Activated CD8-positive, alpha-beta T cell treated with anti-CD3 and anti-CD28 coated beads for 36 hours (primary cell): ENCODE data around the gene SRMS. TPM values are rescaled to one million over a fixed set of nuclear protein-coding genes. Genes with fewer than 3 reads are reported as not detected.
A peak's percentile ranks its signal among the peaks of the same experiment; 100 is the strongest.

Experiments
- ATAC-seq: fragments of 200-7000 bp; cut with Tn5 transposase; one replicate; pipeline ENCODE4 v1.10.0; 2021; ENCODE audit warnings: mild to moderate bottlenecking, moderate library complexity
- CTCF ChIA-PET: fragments of 350-600 bp; sonication (Branson Sonifier 250); formaldehyde crosslinking; loops from one replicate; lab custom pipeline; 2021; ENCODE audit warnings: antibody characterized with exemption; lab: Charles Lee
- POLR2A ChIA-PET: fragments of 350-600 bp; sonication (Branson Sonifier 250); formaldehyde crosslinking; loops from one replicate; lab custom pipeline; 2021; ENCODE audit warnings: antibody characterized with exemption; lab: Charles Lee
- DNase-seq: peaks from one replicate; pipeline ENCODE4 v3.0.0-alpha.2; 2020
- H3K27ac Mint-ChIP-seq: one replicate; pipeline ENCODE4 v1.8.0; 2021; ENCODE audit warnings: mild to moderate bottlenecking, mixed read lengths
- H3K27me3 Mint-ChIP-seq: one replicate; pipeline ENCODE4 v1.8.0; 2021; ENCODE audit warnings: mixed read lengths
- H3K36me3 Mint-ChIP-seq: one replicate; pipeline ENCODE4 v1.8.0; 2021; ENCODE audit warnings: low read depth, mixed read lengths
- H3K4me1 Mint-ChIP-seq: one replicate; pipeline ENCODE4 v1.8.0; 2021; ENCODE audit warnings: low read depth, mixed read lengths
- H3K4me3 Mint-ChIP-seq: one replicate; pipeline ENCODE4 v1.8.0; 2021; ENCODE audit warnings: mild to moderate bottlenecking, moderate library complexity, mixed read lengths
- H3K9me3 Mint-ChIP-seq: one replicate; pipeline ENCODE4 v1.8.0; 2021; ENCODE audit warnings: mixed read lengths
- CTCF ChIP-seq: fragments of 200-600 bp; IDR thresholded peaks from one replicate; pipeline ENCODE4 v1.8.0; 2022; ENCODE audit warnings: antibody characterized with exemption, mild to moderate bottlenecking
- intact Hi-C: fragments of 100-400 bp; cut with micrococcal nuclease; formaldehyde crosslinking; loops from one replicate; pipeline ENCODE4 v1.10.0; 2022
- total RNA-seq, 2 experiments: library from RNA; stranded (reverse); gene quantifications; one replicate each; pipeline ENCODE4 v1.2.3, GENCODE V29; 2021

SRMS gene
- total RNA-seq, 2 experiments from 2014 or later: not detected

- Mint-ChIP-seq H3K4me1 (peaks cover 10% of the 10 kb centered on the region), H3K27ac (no peak overlapping the region), H3K4me3 (no peak overlapping the region), H3K27me3 (no peaks in the 10 kb centered on the region), H3K36me3 (peaks cover 3% of the 10 kb centered on the region), H3K9me3 (no peaks in the 10 kb centered on the region)
- no peak for TF ChIP-seq CTCF
- ATAC-seq (no peak), DNase-seq (no peak)
- intact Hi-C loops: no loop called here
- ChIA-PET POLR2A (interaction anchor here (0.7 to 0.9 kb wide), 2 partner anchors 10 to 80 kb away, joined by 3 to 4 read pairs; no protein-coding TSS in a partner anchor), CTCF (interaction anchor here (0.9 to 1.8 kb wide), 3 partner anchors 12 to 218 kb away, joined by 3 to 6 read pairs (median 6); partner anchors contain the start of gene PTK6)
These were observed 9.4 kb upstream of the SRMS start for GRCh38 chr20:63556873-63557478.

GRCh38 chr20:63555661-63556381, 8.3 kb upstream of the SRMS start:
- H3K9me3 Mint-ChIP-seq: no peaks in the 10 kb centered on the region
- DNase-seq: no peak
- peaks cover 2% of the 10 kb centered on the region for H3K27me3 Mint-ChIP-seq
- intact Hi-C loops: no loop called here
- TF ChIP-seq CTCF: no peak
- H3K4me3 Mint-ChIP-seq: no peak overlapping the region
- H3K27ac Mint-ChIP-seq: no peak overlapping the region
- H3K36me3 Mint-ChIP-seq: peaks cover 3% of the 10 kb centered on the region
- ATAC-seq: no peak
- ChIA-PET CTCF (interaction anchor here (0.9 to 2.4 kb wide), 2 partner anchors 9 to 18 kb away, joined by 3 to 10 read pairs; partner anchors contain the start of gene PTK6), POLR2A (interaction anchor here (2.1 kb wide), 1 partner anchor 69 kb away, joined by 7 read pairs; no protein-coding TSS in a partner anchor)
- peaks cover 10% of the 10 kb centered on the region for H3K4me1 Mint-ChIP-seq

- CTCF ChIA-PET: interaction anchor here (2.4 kb wide), 1 partner anchor 17 kb away, joined by 10 read pairs; the partner anchor contains the start of gene PTK6
- ATAC-seq (no peak), DNase-seq (peak; percentile 42)
- Mint-ChIP-seq H3K4me3 (peak overlapping the region; percentile 53), H3K4me1 (peaks cover 10% of the 10 kb centered on the region), H3K27me3 (peaks cover 3% of the 10 kb centered on the region), H3K36me3 (no peaks in the 10 kb centered on the region), H3K9me3 (no peaks in the 10 kb centered on the region), H3K27ac (peak overlapping the region; percentile 52)
- no peak for TF ChIP-seq CTCF
- POLR2A ChIA-PET: interaction anchor here (0.6 to 2.1 kb wide), 4 partner anchors 12 to 89 kb away, joined by 3 to 7 read pairs (median 4); partner anchors contain the start of gene PTK6
- intact Hi-C loops: no loop called here
These were observed 7.1 kb upstream of the SRMS start for GRCh38 chr20:63554361-63555278.

GRCh38 chr20:63553933-63554290, 6.4 kb upstream of the SRMS start, which contains the start of gene FNDC11:
FNDC11 (plus strand) TSS chr20:63554159; CDS start chr20:63555664, 1,505 bp downstream.
- Mint-ChIP-seq H3K4me1 (peaks cover 11% of the 10 kb centered on the region), H3K36me3 (no peaks in the 10 kb centered on the region), H3K4me3 (peak within 1 kb of the TSS; percentile 53), H3K27ac (peak within 1 kb of the TSS; percentile 70), H3K27me3 (peaks cover 7% of the 10 kb centered on the region), H3K9me3 (no peaks in the 10 kb centered on the region)
- ChIA-PET POLR2A (interaction anchor here (0.6 to 2.1 kb wide), 4 partner anchors 13 to 89 kb away, joined by 3 to 7 read pairs (median 4); partner anchors contain the start of gene PTK6), CTCF (interaction anchor here (2.4 kb wide), 1 partner anchor 16 kb away, joined by 10 read pairs; the partner anchor contains the start of gene PTK6)
- intact Hi-C loops: no loop called here
- DNase-seq (peak; percentile 68), ATAC-seq (peak; percentile 11)
- no peak for TF ChIP-seq CTCF
